Measurements from ENCODE around the gene USP47.

GRCh38 chr11:11948242-11948947 is 106.6 kb downstream of the USP47 start:
- TF ChIP-seq POLR2A (IDR thresholded peaks at IDR 0.05; ENCODE audit: low read depth, low read length) (no peak), POLR2AphosphoS5 (IDR thresholded peaks at IDR 0.05; ENCODE audit: low read depth, low read length) (no peak), TAF1 (IDR thresholded peaks at IDR 0.05; ENCODE audit: low read depth, low read length) (no peak), PAX5 (IDR thresholded peaks at IDR 0.05; ENCODE audit: insufficient read depth, low read length, severe bottlenecking) (no peak)

All from GM12891 (cell line).